ENCODE measurements around the gene UNG. TPM values are rescaled to one million over a fixed set of nuclear protein-coding genes. Genes with fewer than 3 reads are reported as not detected.

Gene UNG
- total and polyA plus RNA-seq, 11 donors, result 14.5 to 37.8 (median 25.3) TPM

GRCh38 chr12:109115758-109116610 lies 18.6 kb downstream of the UNG start, which contains the start of gene ACACB:
Gene ACACB (plus strand): TSS chr12:109116587. CDS start chr12:109139406, 22,819 bp downstream.
- H3K27me3 ChIP-seq, result no peaks in the 10 kb centered on the region
- ATAC-seq, result peak; percentile 72 to 83 (median 77)
- WGBS, 4 donors, result 30 to 42% (median 38%) methylated on average over 14 of the region's 14 CpGs
- peak; percentile 66 to 92 (median 72) for DNase-seq
- peaks cover 0 to 3% (median 0%) of the 10 kb centered on the region in 9 donors for H3K36me3 ChIP-seq
- peaks cover 10 to 93% (median 72%) of the 10 kb centered on the region in 12 donors for H3K4me1 ChIP-seq
- TF ChIP-seq CTCF (IDR thresholded peaks at IDR 0.05) (no peak), POLR2A (IDR thresholded peaks at IDR 0.05) (peak in 1 of 2 donors; percentile 45)
- intact Hi-C loops (cut with DNase I), result loop anchor here in 7 of 10 donors (1.0 to 10.0 kb wide), 7 partner anchors 15 to 269 kb away; no protein-coding TSS in a partner anchor
- H3K9me3 ChIP-seq, result no peaks in the 10 kb centered on the region
- peak within 1 kb of the TSS; percentile 85 to 99 (median 93) for H3K27ac ChIP-seq
- H3K4me3 ChIP-seq, result peak within 1 kb of the TSS; percentile 18 to 54 (median 44)

- H3K4me1 ChIP-seq, result peaks cover 10 to 97% (median 71%) of the 10 kb centered on the region in 12 donors
- H3K27me3 ChIP-seq, result no peaks in the 10 kb centered on the region
- DNase-seq, result no peak
- intact Hi-C loops (cut with DNase I), result loop anchor here in 7 of 10 donors (1.0 to 10.0 kb wide), 7 partner anchors 14 to 268 kb away; no protein-coding TSS in a partner anchor
- TF ChIP-seq POLR2A (IDR thresholded peaks at IDR 0.05) (peak; percentile 28 to 46), CTCF (IDR thresholded peaks at IDR 0.05) (no peak)
- peaks cover 0 to 3% (median 0%) of the 10 kb centered on the region in 9 donors for H3K36me3 ChIP-seq
- H3K4me3 ChIP-seq, result peak overlapping the region; percentile 18 to 54 (median 44)
- WGBS, 4 donors, result 44 to 57% (median 48%) methylated on average over 12 of the region's 12 CpGs
- no peak for ATAC-seq
- no peaks in the 10 kb centered on the region for H3K9me3 ChIP-seq
- H3K27ac ChIP-seq, result peak overlapping the region; percentile 85 to 99 (median 93)
Observed at GRCh38 chr12:109116611-109116949, 19.2 kb downstream of the UNG start.

- Histone ChIP-seq H3K27ac (peak overlapping the region in 10 of 12 donors; percentile 88 to 99 (median 94)), H3K36me3 (peaks cover 0 to 4% (median 0%) of the 10 kb centered on the region in 9 donors), H3K27me3 (no peaks in the 10 kb centered on the region), H3K4me1 (peaks cover 9 to 87% (median 50%) of the 10 kb centered on the region in 12 donors), H3K4me3 (peak overlapping the region in 2 of 12 donors; percentile 49 to 54), H3K9me3 (no peaks in the 10 kb centered on the region)
- no peak for ATAC-seq
- intact Hi-C loops (cut with DNase I), result no loop called here
- TF ChIP-seq CTCF (IDR thresholded peaks at IDR 0.05) (no peak), POLR2A (IDR thresholded peaks at IDR 0.05) (no peak)
- 40 to 58% (median 53%) methylated on average over 2 of the region's 2 CpGs for WGBS, 4 donors
- no peak for DNase-seq
Observed at GRCh38 chr12:109120095-109120494, 22.7 kb downstream of the UNG start.

GRCh38 chr12:109120557-109120956 lies 23.2 kb downstream of the UNG start:
- peaks cover 4 to 86% (median 45%) of the 10 kb centered on the region in 12 donors for H3K4me1 ChIP-seq
- TF ChIP-seq POLR2A (IDR thresholded peaks at IDR 0.05), result no peak
- no peak for TF ChIP-seq CTCF (IDR thresholded peaks at IDR 0.05)
- no peak for DNase-seq
- H3K9me3 ChIP-seq, result no peaks in the 10 kb centered on the region
- peak overlapping the region in 8 of 12 donors; percentile 88 to 97 (median 93) for H3K27ac ChIP-seq
- peaks cover 0 to 6% (median under 1%) of the 10 kb centered on the region in 9 donors for H3K36me3 ChIP-seq
- ATAC-seq, result no peak
- H3K4me3 ChIP-seq, result peak overlapping the region in 2 of 12 donors; percentile 49 to 54
- 56 to 85% (median 65%) methylated on average over 4 of the region's 4 CpGs for WGBS, 4 donors
- no peaks in the 10 kb centered on the region for H3K27me3 ChIP-seq
- intact Hi-C loops (cut with DNase I), result no loop called here

Data from heart left ventricle (tissue), 16 donors.